ENCODE results near the gene RIMS1.
A peak's percentile ranks its signal among the peaks of the same experiment; 100 is the strongest.

RIMS1 gene

GRCh38 chr6:72390548-72390947, 504.2 kb downstream of the RIMS1 start:
- ChIA-PET CTCF (interaction anchor here (3.3 kb wide), 1 partner anchor 21 kb away, joined by 19 read pairs; no protein-coding TSS in a partner anchor), POLR2A (no interaction called here)
- TF ChIP-seq CTCF (IDR thresholded peaks at IDR 0.05; ENCODE audit: control extremely low read depth, extremely low read depth, low read depth, missing control alignments) = no peak
- DNase-seq (ENCODE audit: extremely low spot score) = no peak

GRCh38 chr6:72401865-72402264, 515.5 kb downstream of the RIMS1 start:
- DNase-seq (ENCODE audit: extremely low spot score) = no peak
- TF ChIP-seq CTCF (IDR thresholded peaks at IDR 0.05; ENCODE audit: control extremely low read depth, extremely low read depth, low read depth, missing control alignments) = no peak
- ChIA-PET CTCF (interaction anchor here (1.6 to 1.8 kb wide), 2 partner anchors 9 to 13 kb away, joined by 4 to 14 read pairs; no protein-coding TSS in a partner anchor), POLR2A (no interaction called here)

DNA sequence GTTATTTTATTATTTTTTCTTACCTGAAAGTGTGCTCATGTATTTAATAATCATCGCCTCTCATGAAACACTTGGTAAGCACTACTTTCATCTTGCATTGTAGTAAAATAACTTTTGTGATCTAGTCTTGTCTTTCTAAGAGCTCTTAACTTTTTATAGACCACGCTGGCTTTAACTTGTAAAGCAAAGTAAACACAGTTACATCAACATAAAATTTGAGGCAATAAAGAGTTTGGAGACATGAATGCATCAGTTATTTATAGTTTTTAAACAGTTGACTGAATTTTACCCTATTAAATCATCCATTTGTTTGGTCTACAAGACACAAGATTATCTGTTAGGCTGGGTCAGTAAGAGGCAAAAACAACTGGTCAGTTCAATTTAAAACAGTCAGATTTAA, 517.1 kb downstream of the RIMS1 start:
- ChIA-PET CTCF (interaction anchor here (1.0 to 1.6 kb wide), 2 partner anchors 9 to 727 kb away, joined by 4 to 12 read pairs; no protein-coding TSS in a partner anchor), POLR2A (no interaction called here)
- no peak for DNase-seq (ENCODE audit: extremely low spot score)
- no peak for TF ChIP-seq CTCF (IDR thresholded peaks at IDR 0.05; ENCODE audit: control extremely low read depth, extremely low read depth, low read depth, missing control alignments)

DNA sequence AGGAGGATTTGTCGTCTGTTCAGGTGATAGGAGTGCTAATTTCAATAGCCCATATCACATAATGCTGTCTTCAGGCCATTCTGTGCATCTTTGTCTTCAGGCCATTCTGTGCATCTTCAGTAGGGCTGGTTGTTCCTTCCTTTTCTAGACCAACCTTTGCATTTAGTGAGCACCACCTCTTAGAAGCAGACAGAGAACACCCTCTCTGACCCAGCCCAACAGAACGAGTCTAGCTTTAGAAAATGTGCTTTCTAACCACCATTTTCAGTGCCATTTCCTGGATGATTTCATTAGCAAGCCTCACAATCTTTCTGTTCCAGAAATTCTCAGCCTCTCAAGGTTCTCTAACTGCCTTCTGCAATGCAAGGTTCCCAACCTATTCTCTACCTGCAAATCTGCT, 520.2 kb downstream of the RIMS1 start:
- ChIA-PET POLR2A (no interaction called here), CTCF (no interaction called here)
- DNase-seq (ENCODE audit: extremely low spot score) = no peak
- no peak for TF ChIP-seq CTCF (IDR thresholded peaks at IDR 0.05; ENCODE audit: control extremely low read depth, extremely low read depth, low read depth, missing control alignments)

- ChIA-PET CTCF (interaction anchor here (1.0 to 9.8 kb wide), 28 partner anchors 9 to 978 kb away, joined by 3 to 197 read pairs (median 8); no protein-coding TSS in a partner anchor), POLR2A (no interaction called here)
- TF ChIP-seq CTCF (IDR thresholded peaks at IDR 0.05; ENCODE audit: control extremely low read depth, extremely low read depth, low read depth, missing control alignments) = no peak
- DNase-seq (ENCODE audit: extremely low spot score) = no peak
Observed at GRCh38 chr6:72410769-72411168, 524.4 kb downstream of the RIMS1 start.

GRCh38 chr6:72411872-72412708, 525.7 kb downstream of the RIMS1 start:
- ChIA-PET POLR2A (no interaction called here), CTCF (interaction anchor here (0.6 to 9.8 kb wide), 72 partner anchors 8 to 1050 kb away, joined by 3 to 197 read pairs (median 4); partner anchors contain the start of gene KHDC1)
- DNase-seq (ENCODE audit: extremely low spot score) = peak; percentile 80
- TF ChIP-seq CTCF (IDR thresholded peaks at IDR 0.05; ENCODE audit: control extremely low read depth, extremely low read depth, low read depth, missing control alignments) = peak; percentile 100

Data from GM10248 (cell line).